H1 (cell line): ENCODE results near the gene TMEM92. TPM values are rescaled to one million over a fixed set of nuclear protein-coding genes. Genes with fewer than 3 reads are reported as not detected.

ENCODE experiments used
- CTCF ChIA-PET: fragments of 300-600 bp; sonication (Branson Sonifier 250); formaldehyde crosslinking; loops from one replicate; lab custom pipeline; 2021; ENCODE audit not compliant: partially characterized antibody; lab: Charles Lee
- POLR2A ChIA-PET: fragments of 300-600 bp; sonication (Branson Sonifier 250); formaldehyde crosslinking; loops from one replicate; lab custom pipeline; 2021; ENCODE audit warnings: inconsistent platforms; ENCODE audit not compliant: partially characterized antibody; lab: Charles Lee
- DNase-seq, 2 experiments: peaks; one replicate each; pipeline versions ENCODE4 v3.0.0 to v3.0.0-alpha.2; 2010 to 2022; ENCODE audit warnings: low spot score in 2 of 2, low read depth in 1 of 2, mixed read lengths in 1 of 2
- FAIRE-seq: peaks from 2 replicates; lab custom pipeline; 2011; peaks lifted over from hg19 to GRCh38; lab: Jason Lieb, UNC
- H2AFZ ChIP-seq: 2 replicates; pipeline ENCODE4 v1.8.1; 2012; ENCODE audit warnings: low read length, inconsistent platforms
- H2AK5ac ChIP-seq: 2 replicates; pipeline ENCODE4 v1.6.1; 2013; ENCODE audit warnings: low read depth, low read length
- H2BK120ac ChIP-seq: replicated peaks from 2 replicates; pipeline ENCODE3; 2013; ENCODE audit warnings: low read depth, low read length, inconsistent platforms
- H2BK12ac ChIP-seq: 2 replicates; pipeline ENCODE4 v1.6.1; 2013; ENCODE audit warnings: low read depth, low read length
- H2BK15ac ChIP-seq: 2 replicates; pipeline ENCODE4 v1.6.1; 2013; ENCODE audit warnings: low read length
- H2BK20ac ChIP-seq: 2 replicates; pipeline ENCODE4 v1.6.1; 2013; ENCODE audit warnings: low read length
- H2BK5ac ChIP-seq: 2 replicates; pipeline ENCODE4 v1.6.1; 2013; ENCODE audit warnings: low read depth, low read length
- H3K14ac ChIP-seq: 2 replicates; pipeline ENCODE4 v1.6.1; 2013; ENCODE audit warnings: inconsistent platforms; ENCODE audit not compliant: insufficient read length
- H3K18ac ChIP-seq: 2 replicates; pipeline ENCODE4 v1.6.1; 2013; ENCODE audit warnings: low read length; ENCODE audit errors: extremely low read depth
- H3K23ac ChIP-seq: 2 replicates; pipeline ENCODE4 v1.6.1; 2013; ENCODE audit warnings: inconsistent platforms; ENCODE audit not compliant: insufficient read length
- H3K23me2 ChIP-seq: 2 replicates; pipeline ENCODE4 v1.6.1; 2013; ENCODE audit warnings: low read depth, low read length
- H3K27ac ChIP-seq: 2 replicates; pipeline ENCODE4 v1.6.1; 2011; ENCODE audit warnings: low read depth, low read length, inconsistent platforms
- H3K27me3 ChIP-seq, 4 experiments: replicated peaks in 1 of 4; 1 replicate in 1 of 4; 2 replicates in 3 of 4; pipeline versions ENCODE4 v1.6.1 to v1.8.1; 2011 to 2013; ENCODE audit warnings: low read length in 3 of 4, mild to moderate bottlenecking in 3 of 4, inconsistent platforms in 2 of 4, mixed read lengths in 2 of 4, moderate library complexity in 1 of 4; ENCODE audit not compliant: control insufficient read depth in 3 of 4, insufficient read depth in 3 of 4; ENCODE audit errors: extremely low read depth in 1 of 4
- H3K36me3 ChIP-seq, 4 experiments: 2 replicates each; pipeline versions ENCODE4 v1.6.1 to v1.8.1; 2011 to 2013; ENCODE audit warnings: mild to moderate bottlenecking in 4 of 4, low read length in 3 of 4, moderate library complexity in 2 of 4, control low read depth in 1 of 4, inconsistent platforms in 1 of 4; ENCODE audit not compliant: insufficient read depth in 4 of 4, control insufficient read depth in 2 of 4
- H3K4ac ChIP-seq: replicated peaks from 2 replicates; pipeline ENCODE3; 2013; ENCODE audit warnings: low read length, low read depth, mixed read lengths, inconsistent platforms; ENCODE audit not compliant: insufficient read length
- H3K4me1 ChIP-seq, 4 experiments: replicated peaks in 1 of 4; 1 replicate in 1 of 4; 2 replicates in 3 of 4; pipeline versions ENCODE4 v1.6.1 to v1.8.1; 2011 to 2013; ENCODE audit warnings: low read length in 3 of 4, inconsistent platforms in 2 of 4, mixed read lengths in 1 of 4; ENCODE audit not compliant: insufficient read depth in 4 of 4, control insufficient read depth in 3 of 4
- H3K4me2 ChIP-seq, 2 experiments: 2 replicates each; pipeline versions ENCODE4 v1.6.1 to v1.8.1; 2011 to 2013; ENCODE audit warnings: low read depth in 2 of 2, low read length in 2 of 2, control low read depth in 1 of 2, inconsistent platforms in 1 of 2, mild to moderate bottlenecking in 1 of 2; ENCODE audit not compliant: insufficient read depth in 1 of 2
- H3K4me3 ChIP-seq, 4 experiments: fragments of 200-600, 300-600 bp in 1 of 4; sonication (generic), shearing (Covaris generic), sonication (Bioruptor Twin) in 1 of 4; 2 replicates each; pipeline versions ENCODE4 v1.5.1 to v1.8.1; 2011 to 2016; ENCODE audit warnings: low read length in 4 of 4, low read depth in 3 of 4, control low read depth in 2 of 4, inconsistent platforms in 2 of 4, mild to moderate bottlenecking in 2 of 4, mixed read lengths in 1 of 4, moderate library complexity in 1 of 4; ENCODE audit not compliant: insufficient read depth in 2 of 4; ENCODE audit errors: extremely low read depth in 1 of 4
- H3K56ac ChIP-seq: replicated peaks from 2 replicates; pipeline ENCODE3; 2013; ENCODE audit warnings: low read depth, mild to moderate bottlenecking, mixed read lengths, low read length, inconsistent platforms; ENCODE audit not compliant: insufficient read length
- H3K79me1 ChIP-seq: 2 replicates; pipeline ENCODE4 v1.6.1; 2013; ENCODE audit warnings: low read depth, low read length, control low read depth
- H3K79me2 ChIP-seq, 2 experiments: 2 replicates each; pipeline versions ENCODE4 v1.6.1 to v1.8.1; 2012 to 2013; ENCODE audit warnings: low read length in 2 of 2, mild to moderate bottlenecking in 2 of 2, inconsistent platforms in 1 of 2; ENCODE audit not compliant: insufficient read depth in 2 of 2, control insufficient read depth in 1 of 2
- H3K9ac ChIP-seq, 4 experiments: replicated peaks in 1 of 4; 1 replicate in 1 of 4; 2 replicates in 3 of 4; pipeline versions ENCODE4 v1.6.1 to v1.8.1; 2011 to 2013; ENCODE audit warnings: low read depth in 3 of 4, low read length in 3 of 4, control low read depth in 2 of 4, mild to moderate bottlenecking in 2 of 4, moderate library complexity in 2 of 4, inconsistent platforms in 1 of 4; ENCODE audit errors: extremely low read depth in 1 of 4
- H3K9me3 ChIP-seq, 2 experiments: 2 replicates each; pipeline versions ENCODE4 v1.6.1 to v1.8.1; 2012 to 2013; ENCODE audit warnings: mild to moderate bottlenecking in 2 of 2, moderate library complexity in 2 of 2, control low read depth in 1 of 2, inconsistent platforms in 1 of 2, low read depth in 1 of 2, low read length in 1 of 2, mixed read lengths in 1 of 2; ENCODE audit not compliant: insufficient read depth in 2 of 2
- H4K20me1 ChIP-seq, 2 experiments: replicated peaks in 1 of 2; 2 replicates each; pipeline versions ENCODE3 to v1.8.1; 2011 to 2013; ENCODE audit warnings: inconsistent platforms in 2 of 2, low read length in 2 of 2, mild to moderate bottlenecking in 1 of 2; ENCODE audit not compliant: insufficient read depth in 2 of 2, control insufficient read depth in 1 of 2
- H4K5ac ChIP-seq: 2 replicates; pipeline ENCODE4 v1.6.1; 2013; ENCODE audit warnings: low read length, low read depth, mixed read lengths, inconsistent platforms; ENCODE audit not compliant: insufficient read length
- H4K8ac ChIP-seq: 2 replicates; pipeline ENCODE4 v1.8.0; 2013; ENCODE audit warnings: mild to moderate bottlenecking, moderate library complexity, low read length, inconsistent platforms; ENCODE audit not compliant: insufficient read depth; ENCODE audit errors: extremely low read depth
- H4K91ac ChIP-seq: replicated peaks from 2 replicates; pipeline ENCODE3; 2013; ENCODE audit warnings: low read length, mixed read lengths, inconsistent platforms; ENCODE audit not compliant: insufficient read length
- BCL11A ChIP-seq, 2 experiments: IDR thresholded peaks; one replicate each; pipeline ENCODE4 v1.6.1; 2011; ENCODE audit warnings: low read depth in 2 of 2, low read length in 2 of 2, mild to moderate bottlenecking in 2 of 2
- CHD2 ChIP-seq: IDR thresholded peaks from 2 replicates; pipeline ENCODE4 v1.6.1; 2012; ENCODE audit warnings: low read length, improper control_type of control experiment
- EP300 ChIP-seq, 2 experiments: IDR thresholded peaks; 1 replicate in 1 of 2; 2 replicates in 1 of 2; pipeline ENCODE4 v1.6.1; 2011 to 2012; ENCODE audit warnings: low read depth in 2 of 2, low read length in 2 of 2, mild to moderate bottlenecking in 2 of 2, borderline replicate concordance in 1 of 2, inconsistent platforms in 1 of 2, moderate library complexity in 1 of 2
- GABPA ChIP-seq: IDR thresholded peaks from 2 replicates; pipeline ENCODE4 v1.6.1; 2011; ENCODE audit warnings: mild to moderate bottlenecking, low read length, moderate library complexity, borderline replicate concordance; ENCODE audit not compliant: insufficient read depth
- KDM4A ChIP-seq: IDR thresholded peaks from one replicate; pipeline ENCODE4 v1.7.1; 2012; ENCODE audit warnings: low read depth, mild to moderate bottlenecking, moderate library complexity, low read length, inconsistent platforms; ENCODE audit not compliant: severe bottlenecking
- MAFK ChIP-seq: IDR thresholded peaks from 2 replicates; pipeline ENCODE4 v1.6.1; 2012; ENCODE audit warnings: low read depth, mild to moderate bottlenecking, improper control_type of control experiment, low read length
- RBBP5 ChIP-seq: IDR thresholded peaks from 2 replicates; pipeline ENCODE4 v1.7.1; 2012; ENCODE audit warnings: low read depth, mild to moderate bottlenecking, inconsistent platforms, low read length, moderate library complexity, borderline replicate concordance
- SIRT6 ChIP-seq: IDR thresholded peaks from one replicate; pipeline ENCODE4 v1.7.1; 2012; ENCODE audit warnings: low read length, inconsistent platforms
- SP4 ChIP-seq: IDR thresholded peaks from 2 replicates; pipeline ENCODE4 v1.6.1; 2012; ENCODE audit warnings: low read length, inconsistent platforms
- YY1 ChIP-seq: IDR thresholded peaks from 2 replicates; pipeline ENCODE4 v1.6.1; 2011; ENCODE audit warnings: low read depth, mild to moderate bottlenecking, low read length
- WGBS, 2 experiments: shearing (Covaris generic) in 1 of 2; methylation state at CpG; one replicate each; pipeline versions ENCODE4 v1.1.6 to v1.1.7; 2013 to 2015; ENCODE audit warnings: low lambda C conversion rate in 2 of 2, mixed read lengths in 2 of 2, inconsistent platforms in 1 of 2, low coverage in 1 of 2, missing lambda C conversion rate in 1 of 2; ENCODE audit not compliant: insufficient replicate concordance in 2 of 2, insufficient coverage in 1 of 2, insufficient read length in 1 of 2; ENCODE audit errors: extremely low coverage in 1 of 2, missing lambda C conversion rate in 1 of 2; 5-methylcytosine and 5-hydroxymethylcytosine counted together
- polyA plus RNA-seq, 7 experiments: library from polyadenylated mRNA; depleted of rRNA in 3 of 7; stranded (reverse) in 5 of 7; unstranded in 2 of 7; fragments of >200 nt in 5 of 7; fragments of 200-250 nt in 2 of 7; gene quantifications; 1 replicate in 5 of 7; 2 replicates in 1 of 7; 4 replicates in 1 of 7; pipeline versions ENCODE4 v1.2.1 to v1.2.3, GENCODE V29; 2011 to 2013; ENCODE audit warnings: missing spikeins in 2 of 7, mixed read lengths in 2 of 7
- total RNA-seq: library from RNA; stranded (reverse); fragmentation: NEBNext Ultra II Directional; extraction: Animal tissue kit (Norgen Biotek cat#: 25700); gene quantifications from 2 replicates; pipeline ENCODE4 v1.2.1, GENCODE V29; 2021
- TF ChIP-seq, protein P1 (sequence below): IDR thresholded peaks from 2 replicates; pipeline ENCODE4 v1.6.1; 2012; ENCODE audit warnings: low read length, inconsistent platforms

TMEM92 gene
- total and polyA plus RNA-seq, 2 of the 8 experiments (the other 6 are each of a cell fraction or from before 2014, with no cell fraction given): 11.9 to 24.8 TPM

DNA sequence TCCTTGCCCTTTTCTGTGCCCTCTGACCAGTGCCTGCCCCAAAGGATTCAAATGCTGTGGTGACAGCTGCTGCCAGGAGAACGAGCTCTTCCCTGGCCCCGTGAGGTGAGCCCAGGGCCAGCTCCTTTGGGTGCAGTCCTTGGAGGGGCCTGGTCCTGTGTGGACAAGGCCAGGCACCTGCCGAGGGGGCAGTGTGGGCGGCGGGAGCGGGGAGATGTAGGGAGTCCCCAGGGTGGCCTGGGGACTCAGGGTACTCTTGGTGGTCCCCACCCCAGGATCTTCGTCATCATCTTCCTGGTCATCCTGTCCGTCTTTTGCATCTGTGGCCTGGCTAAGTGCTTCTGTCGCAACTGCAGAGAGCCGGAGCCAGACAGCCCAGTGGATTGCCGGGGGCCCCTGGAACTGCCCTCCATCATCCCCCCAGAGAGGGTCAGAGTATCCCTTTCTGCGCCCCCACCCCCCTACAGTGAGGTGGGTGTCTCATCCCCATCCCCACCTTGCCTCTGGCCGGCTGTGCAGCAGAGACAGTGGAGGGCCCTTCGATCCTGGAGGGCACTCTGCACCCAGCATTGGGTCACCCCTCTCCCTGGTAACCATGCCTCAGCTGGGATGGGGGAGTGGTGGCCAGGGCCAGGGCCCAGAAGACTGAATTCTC is 4.4 kb downstream of the TMEM92 start:
- Histone ChIP-seq H3K9me3 (peaks cover 0 to 7% of the 10 kb centered on the region in 2 experiments; a peak in 2 of 4 replicates), H4K8ac (no peak overlapping the region; the same call in 1 of the 2 replicates), H3K27ac (no peak overlapping the region), H3K9ac (no peak overlapping the region), H3K27me3 (peaks cover 0 to under 1% (median under 1%) of the 10 kb centered on the region in 4 experiments; a peak in 3 of 7 replicates), H3K4ac (no peak overlapping the region), H2AK5ac (no peak overlapping the region), H2BK15ac (no peak overlapping the region), H4K91ac (no peak overlapping the region), H3K36me3 (peaks cover 0 to 6% (median 0%) of the 10 kb centered on the region in 4 experiments; a peak in 2 of 8 replicates), H3K18ac (no peak overlapping the region), H2BK5ac (no peak overlapping the region), H2BK12ac (no peak overlapping the region), H3K4me3 (no peak overlapping the region), H3K14ac (no peak overlapping the region), H2BK120ac (no peak overlapping the region), H3K4me2 (no peak overlapping the region), H3K23me2 (peaks cover 4% of the 10 kb centered on the region; the same call in 1 of the 2 replicates), H3K56ac (no peak overlapping the region), H3K4me1 (peaks cover 3 to 29% (median 18%) of the 10 kb centered on the region in 4 experiments), H4K20me1 (no peaks in the 10 kb centered on the region), H4K5ac (no peak overlapping the region), H3K23ac (no peak overlapping the region), H2AFZ (no peak overlapping the region), H3K79me2 (no peaks in the 10 kb centered on the region; a peak in 1 of 4 replicates), H2BK20ac (no peak overlapping the region), H3K79me1 (peaks cover 2% of the 10 kb centered on the region; the same call in 1 of the 2 replicates)
- 93% methylated on average over 11 of the region's 14 CpGs; no CpG with 5 or more reads in 1 of the 2 experiments for WGBS, 2 experiments
- no peak for FAIRE-seq
- POLR2A ChIA-PET: interaction anchor here (0.5 to 1.3 kb wide), 2 partner anchors 10 to 24 kb away, joined by 3 to 4 read pairs; no protein-coding TSS in a partner anchor
- CTCF ChIA-PET: interaction anchor here (0.9 to 41.5 kb wide), 4 partner anchors 14 to 110 kb away, joined by 3 to 1349 read pairs (median 160); partner anchors contain the start of gene COL1A1
- DNase-seq: no peak
- TF ChIP-seq SIRT6 (no peak), RBBP5 (no peak), CHD2 (no peak), KDM4A (no peak), SP4 (no peak), EP300 (IDR thresholded peaks at IDR 0.05; ENCODE audit: borderline replicate concordance in 1 of 2, low read depth in 2 of 2, low read length in 2 of 2) (no peak), GABPA (no peak), YY1 (no peak), BCL11A (IDR thresholded peaks at IDR 0.05; ENCODE audit: low read depth in 2 of 2, low read length in 2 of 2) (no peak), MAFK (no peak)
- TF ChIP-seq, protein P1, sequence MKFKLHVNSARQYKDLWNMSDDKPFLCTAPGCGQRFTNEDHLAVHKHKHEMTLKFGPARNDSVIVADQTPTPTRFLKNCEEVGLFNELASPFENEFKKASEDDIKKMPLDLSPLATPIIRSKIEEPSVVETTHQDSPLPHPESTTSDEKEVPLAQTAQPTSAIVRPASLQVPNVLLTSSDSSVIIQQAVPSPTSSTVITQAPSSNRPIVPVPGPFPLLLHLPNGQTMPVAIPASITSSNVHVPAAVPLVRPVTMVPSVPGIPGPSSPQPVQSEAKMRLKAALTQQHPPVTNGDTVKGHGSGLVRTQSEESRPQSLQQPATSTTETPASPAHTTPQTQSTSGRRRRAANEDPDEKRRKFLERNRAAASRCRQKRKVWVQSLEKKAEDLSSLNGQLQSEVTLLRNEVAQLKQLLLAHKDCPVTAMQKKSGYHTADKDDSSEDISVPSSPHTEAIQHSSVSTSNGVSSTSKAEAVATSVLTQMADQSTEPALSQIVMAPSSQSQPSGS: no peak
